H1 (cell line): Measurements from ENCODE around the gene B4GALT5. TPM values are rescaled to one million over a fixed set of nuclear protein-coding genes. Genes with fewer than 3 reads are reported as not detected.

Experiments used
- CTCF ChIA-PET: fragments of 300-600 bp; sonication (Branson Sonifier 250); formaldehyde crosslinking; loops from one replicate; lab custom pipeline; 2021; ENCODE audit not compliant: partially characterized antibody; lab: Charles Lee
- POLR2A ChIA-PET: fragments of 300-600 bp; sonication (Branson Sonifier 250); formaldehyde crosslinking; loops from one replicate; lab custom pipeline; 2021; ENCODE audit warnings: inconsistent platforms; ENCODE audit not compliant: partially characterized antibody; lab: Charles Lee
- DNase-seq, 2 experiments: peaks; one replicate each; pipeline versions ENCODE4 v3.0.0 to v3.0.0-alpha.2; 2010 to 2022; ENCODE audit warnings: low spot score in 2 of 2, low read depth in 1 of 2, mixed read lengths in 1 of 2
- FAIRE-seq: peaks from 2 replicates; lab custom pipeline; 2011; peaks lifted over from hg19 to GRCh38; lab: Jason Lieb, UNC
- H2AFZ ChIP-seq: 2 replicates; pipeline ENCODE4 v1.8.1; 2012; ENCODE audit warnings: low read length, inconsistent platforms
- H2AK5ac ChIP-seq: 2 replicates; pipeline ENCODE4 v1.6.1; 2013; ENCODE audit warnings: low read depth, low read length
- H2BK120ac ChIP-seq: replicated peaks from 2 replicates; pipeline ENCODE3; 2013; ENCODE audit warnings: low read depth, low read length, inconsistent platforms
- H2BK12ac ChIP-seq: 2 replicates; pipeline ENCODE4 v1.6.1; 2013; ENCODE audit warnings: low read depth, low read length
- H2BK15ac ChIP-seq: 2 replicates; pipeline ENCODE4 v1.6.1; 2013; ENCODE audit warnings: low read length
- H2BK20ac ChIP-seq: 2 replicates; pipeline ENCODE4 v1.6.1; 2013; ENCODE audit warnings: low read length
- H2BK5ac ChIP-seq: 2 replicates; pipeline ENCODE4 v1.6.1; 2013; ENCODE audit warnings: low read depth, low read length
- H3K14ac ChIP-seq: 2 replicates; pipeline ENCODE4 v1.6.1; 2013; ENCODE audit warnings: inconsistent platforms; ENCODE audit not compliant: insufficient read length
- H3K18ac ChIP-seq: 2 replicates; pipeline ENCODE4 v1.6.1; 2013; ENCODE audit warnings: low read length; ENCODE audit errors: extremely low read depth
- H3K23ac ChIP-seq: 2 replicates; pipeline ENCODE4 v1.6.1; 2013; ENCODE audit warnings: inconsistent platforms; ENCODE audit not compliant: insufficient read length
- H3K23me2 ChIP-seq: 2 replicates; pipeline ENCODE4 v1.6.1; 2013; ENCODE audit warnings: low read depth, low read length
- H3K27ac ChIP-seq: 2 replicates; pipeline ENCODE4 v1.6.1; 2011; ENCODE audit warnings: low read depth, low read length, inconsistent platforms
- H3K27me3 ChIP-seq, 4 experiments: replicated peaks in 1 of 4; 1 replicate in 1 of 4; 2 replicates in 3 of 4; pipeline versions ENCODE4 v1.6.1 to v1.8.1; 2011 to 2013; ENCODE audit warnings: low read length in 3 of 4, mild to moderate bottlenecking in 3 of 4, inconsistent platforms in 2 of 4, mixed read lengths in 2 of 4, moderate library complexity in 1 of 4; ENCODE audit not compliant: control insufficient read depth in 3 of 4, insufficient read depth in 3 of 4; ENCODE audit errors: extremely low read depth in 1 of 4
- H3K36me3 ChIP-seq, 4 experiments: 2 replicates each; pipeline versions ENCODE4 v1.6.1 to v1.8.1; 2011 to 2013; ENCODE audit warnings: mild to moderate bottlenecking in 4 of 4, low read length in 3 of 4, moderate library complexity in 2 of 4, control low read depth in 1 of 4, inconsistent platforms in 1 of 4; ENCODE audit not compliant: insufficient read depth in 4 of 4, control insufficient read depth in 2 of 4
- H3K4ac ChIP-seq: replicated peaks from 2 replicates; pipeline ENCODE3; 2013; ENCODE audit warnings: low read length, low read depth, mixed read lengths, inconsistent platforms; ENCODE audit not compliant: insufficient read length
- H3K4me1 ChIP-seq, 4 experiments: replicated peaks in 1 of 4; 1 replicate in 1 of 4; 2 replicates in 3 of 4; pipeline versions ENCODE4 v1.6.1 to v1.8.1; 2011 to 2013; ENCODE audit warnings: low read length in 3 of 4, inconsistent platforms in 2 of 4, mixed read lengths in 1 of 4; ENCODE audit not compliant: insufficient read depth in 4 of 4, control insufficient read depth in 3 of 4
- H3K4me2 ChIP-seq, 2 experiments: 2 replicates each; pipeline versions ENCODE4 v1.6.1 to v1.8.1; 2011 to 2013; ENCODE audit warnings: low read depth in 2 of 2, low read length in 2 of 2, control low read depth in 1 of 2, inconsistent platforms in 1 of 2, mild to moderate bottlenecking in 1 of 2; ENCODE audit not compliant: insufficient read depth in 1 of 2
- H3K4me3 ChIP-seq, 4 experiments: fragments of 200-600, 300-600 bp in 1 of 4; sonication (generic), shearing (Covaris generic), sonication (Bioruptor Twin) in 1 of 4; 2 replicates each; pipeline versions ENCODE4 v1.5.1 to v1.8.1; 2011 to 2016; ENCODE audit warnings: low read length in 4 of 4, low read depth in 3 of 4, control low read depth in 2 of 4, inconsistent platforms in 2 of 4, mild to moderate bottlenecking in 2 of 4, mixed read lengths in 1 of 4, moderate library complexity in 1 of 4; ENCODE audit not compliant: insufficient read depth in 2 of 4; ENCODE audit errors: extremely low read depth in 1 of 4
- H3K56ac ChIP-seq: replicated peaks from 2 replicates; pipeline ENCODE3; 2013; ENCODE audit warnings: low read depth, mild to moderate bottlenecking, mixed read lengths, low read length, inconsistent platforms; ENCODE audit not compliant: insufficient read length
- H3K79me1 ChIP-seq: 2 replicates; pipeline ENCODE4 v1.6.1; 2013; ENCODE audit warnings: low read depth, low read length, control low read depth
- H3K79me2 ChIP-seq, 2 experiments: 2 replicates each; pipeline versions ENCODE4 v1.6.1 to v1.8.1; 2012 to 2013; ENCODE audit warnings: low read length in 2 of 2, mild to moderate bottlenecking in 2 of 2, inconsistent platforms in 1 of 2; ENCODE audit not compliant: insufficient read depth in 2 of 2, control insufficient read depth in 1 of 2
- H3K9ac ChIP-seq, 4 experiments: replicated peaks in 1 of 4; 1 replicate in 1 of 4; 2 replicates in 3 of 4; pipeline versions ENCODE4 v1.6.1 to v1.8.1; 2011 to 2013; ENCODE audit warnings: low read depth in 3 of 4, low read length in 3 of 4, control low read depth in 2 of 4, mild to moderate bottlenecking in 2 of 4, moderate library complexity in 2 of 4, inconsistent platforms in 1 of 4; ENCODE audit errors: extremely low read depth in 1 of 4
- H3K9me3 ChIP-seq, 2 experiments: 2 replicates each; pipeline versions ENCODE4 v1.6.1 to v1.8.1; 2012 to 2013; ENCODE audit warnings: mild to moderate bottlenecking in 2 of 2, moderate library complexity in 2 of 2, control low read depth in 1 of 2, inconsistent platforms in 1 of 2, low read depth in 1 of 2, low read length in 1 of 2, mixed read lengths in 1 of 2; ENCODE audit not compliant: insufficient read depth in 2 of 2
- H4K20me1 ChIP-seq, 2 experiments: replicated peaks in 1 of 2; 2 replicates each; pipeline versions ENCODE3 to v1.8.1; 2011 to 2013; ENCODE audit warnings: inconsistent platforms in 2 of 2, low read length in 2 of 2, mild to moderate bottlenecking in 1 of 2; ENCODE audit not compliant: insufficient read depth in 2 of 2, control insufficient read depth in 1 of 2
- H4K5ac ChIP-seq: 2 replicates; pipeline ENCODE4 v1.6.1; 2013; ENCODE audit warnings: low read length, low read depth, mixed read lengths, inconsistent platforms; ENCODE audit not compliant: insufficient read length
- H4K8ac ChIP-seq: 2 replicates; pipeline ENCODE4 v1.8.0; 2013; ENCODE audit warnings: mild to moderate bottlenecking, moderate library complexity, low read length, inconsistent platforms; ENCODE audit not compliant: insufficient read depth; ENCODE audit errors: extremely low read depth
- H4K91ac ChIP-seq: replicated peaks from 2 replicates; pipeline ENCODE3; 2013; ENCODE audit warnings: low read length, mixed read lengths, inconsistent platforms; ENCODE audit not compliant: insufficient read length
- ATF3 ChIP-seq: IDR thresholded peaks from 2 replicates; pipeline ENCODE4 v1.6.1; 2011; ENCODE audit warnings: low read depth, mild to moderate bottlenecking, low read length; ENCODE audit not compliant: insufficient read depth
- CHD2 ChIP-seq: IDR thresholded peaks from 2 replicates; pipeline ENCODE4 v1.6.1; 2012; ENCODE audit warnings: low read length, improper control_type of control experiment
- POU5F1 ChIP-seq: IDR thresholded peaks from 2 replicates; pipeline ENCODE4 v1.6.1; 2011; ENCODE audit warnings: low read depth, mild to moderate bottlenecking, low read length, moderate library complexity
- RXRA ChIP-seq: IDR thresholded peaks from 2 replicates; pipeline ENCODE4 v1.6.1; 2011; ENCODE audit warnings: low read depth, mild to moderate bottlenecking, low read length, moderate library complexity; ENCODE audit not compliant: insufficient read depth
- SIRT6 ChIP-seq: IDR thresholded peaks from one replicate; pipeline ENCODE4 v1.7.1; 2012; ENCODE audit warnings: low read length, inconsistent platforms
- SIX5 ChIP-seq: IDR thresholded peaks from 2 replicates; pipeline ENCODE4 v1.6.1; 2011; ENCODE audit warnings: mild to moderate bottlenecking, low read depth, low read length
- ZNF274 ChIP-seq: IDR thresholded peaks from 2 replicates; pipeline ENCODE4 v1.7.0; 2012; ENCODE audit warnings: low read length, borderline replicate concordance; ENCODE audit errors: extremely low read depth
- WGBS, 2 experiments: shearing (Covaris generic) in 1 of 2; methylation state at CpG; one replicate each; pipeline versions ENCODE4 v1.1.6 to v1.1.7; 2013 to 2015; ENCODE audit warnings: low lambda C conversion rate in 2 of 2, mixed read lengths in 2 of 2, inconsistent platforms in 1 of 2, low coverage in 1 of 2, missing lambda C conversion rate in 1 of 2; ENCODE audit not compliant: insufficient replicate concordance in 2 of 2, insufficient coverage in 1 of 2, insufficient read length in 1 of 2; ENCODE audit errors: extremely low coverage in 1 of 2, missing lambda C conversion rate in 1 of 2; 5-methylcytosine and 5-hydroxymethylcytosine counted together
- polyA plus RNA-seq, 7 experiments: library from polyadenylated mRNA; depleted of rRNA in 3 of 7; stranded (reverse) in 5 of 7; unstranded in 2 of 7; fragments of >200 nt in 5 of 7; fragments of 200-250 nt in 2 of 7; gene quantifications; 1 replicate in 5 of 7; 2 replicates in 1 of 7; 4 replicates in 1 of 7; pipeline versions ENCODE4 v1.2.1 to v1.2.3, GENCODE V29; 2011 to 2013; ENCODE audit warnings: missing spikeins in 2 of 7, mixed read lengths in 2 of 7
- total RNA-seq: library from RNA; stranded (reverse); fragmentation: NEBNext Ultra II Directional; extraction: Animal tissue kit (Norgen Biotek cat#: 25700); gene quantifications from 2 replicates; pipeline ENCODE4 v1.2.1, GENCODE V29; 2021
- TF ChIP-seq, protein P1 (sequence below): IDR thresholded peaks from 2 replicates; pipeline ENCODE4 v1.6.1; 2012; ENCODE audit warnings: low read length, inconsistent platforms

Gene B4GALT5
- total and polyA plus RNA-seq, 2 of the 8 experiments (the other 6 are each of a cell fraction or from before 2014, with no cell fraction given), result 46.5 to 75.4 TPM

- Histone ChIP-seq H2AK5ac (no peak overlapping the region), H2BK120ac (no peak overlapping the region), H3K79me1 (no peaks in the 10 kb centered on the region), H2BK15ac (no peak overlapping the region), H3K4me2 (no peak overlapping the region), H2BK20ac (no peak overlapping the region), H3K18ac (no peak overlapping the region), H2AFZ (no peak overlapping the region), H2BK5ac (no peak overlapping the region), H3K9me3 (no peaks in the 10 kb centered on the region), H4K91ac (no peak overlapping the region), H3K27me3 (no peaks in the 10 kb centered on the region; a peak in 1 of 7 replicates), H3K4me3 (no peak overlapping the region), H3K4ac (no peak overlapping the region), H3K4me1 (peaks cover 2 to 14% (median 9%) of the 10 kb centered on the region in 4 experiments), H3K79me2 (no peaks in the 10 kb centered on the region), H3K23me2 (no peaks in the 10 kb centered on the region), H3K36me3 (no peaks in the 10 kb centered on the region), H4K5ac (no peak overlapping the region), H2BK12ac (no peak overlapping the region), H3K23ac (no peak overlapping the region), H3K56ac (no peak overlapping the region), H3K27ac (no peak overlapping the region), H4K20me1 (no peaks in the 10 kb centered on the region), H3K14ac (no peak overlapping the region), H3K9ac (no peak overlapping the region), H4K8ac (0 out of 2 replicates have a peak overlapping the region, but pooled peaks have one; percentile 1)
- 90% methylated on average over 5 of the region's 5 CpGs; no CpG with 5 or more reads in 1 of the 2 experiments for WGBS, 2 experiments
- FAIRE-seq, result no peak
- no peak for DNase-seq
- ChIA-PET POLR2A (interaction anchor here (0.6 to 1.0 kb wide), 3 partner anchors 12 to 352 kb away, joined by 3 to 4 read pairs (median 3); no protein-coding TSS in a partner anchor), CTCF (interaction anchor here (1.2 kb wide), 1 partner anchor 92 kb away, joined by 3 read pairs; no protein-coding TSS in a partner anchor)
- TF ChIP-seq ATF3 (no peak), ZNF274 (no peak), CHD2 (no peak), SIRT6 (no peak), POU5F1 (no peak), RXRA (no peak), SIX5 (no peak)
- TF ChIP-seq, protein P1, sequence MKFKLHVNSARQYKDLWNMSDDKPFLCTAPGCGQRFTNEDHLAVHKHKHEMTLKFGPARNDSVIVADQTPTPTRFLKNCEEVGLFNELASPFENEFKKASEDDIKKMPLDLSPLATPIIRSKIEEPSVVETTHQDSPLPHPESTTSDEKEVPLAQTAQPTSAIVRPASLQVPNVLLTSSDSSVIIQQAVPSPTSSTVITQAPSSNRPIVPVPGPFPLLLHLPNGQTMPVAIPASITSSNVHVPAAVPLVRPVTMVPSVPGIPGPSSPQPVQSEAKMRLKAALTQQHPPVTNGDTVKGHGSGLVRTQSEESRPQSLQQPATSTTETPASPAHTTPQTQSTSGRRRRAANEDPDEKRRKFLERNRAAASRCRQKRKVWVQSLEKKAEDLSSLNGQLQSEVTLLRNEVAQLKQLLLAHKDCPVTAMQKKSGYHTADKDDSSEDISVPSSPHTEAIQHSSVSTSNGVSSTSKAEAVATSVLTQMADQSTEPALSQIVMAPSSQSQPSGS, result no peak
Observed at GRCh38 chr20:49754596-49754995, 40.9 kb upstream of the B4GALT5 start.
